Neutrophil (primary cell): Measurements from ENCODE around the gene CPA3.

ENCODE experiments used
- H3K27ac ChIP-seq: fragments of 200-600 bp; sonication (generic); 2 replicates; pipeline ENCODE4 v1.5.1; 2016; ENCODE audit warnings: mild to moderate bottlenecking, moderate library complexity
- H3K27me3 ChIP-seq: fragments of 200-600 bp; sonication (generic); 2 replicates; pipeline ENCODE4 v1.6.0; 2016; ENCODE audit warnings: mild to moderate bottlenecking
- H3K36me3 ChIP-seq: fragments of 200-600 bp; sonication (generic); 2 replicates; pipeline ENCODE4 v1.5.1; 2017
- H3K4me1 ChIP-seq, 2 experiments: fragments of 200-600 bp in 1 of 2; sonication (generic) in 1 of 2; 1 replicate in 1 of 2; 2 replicates in 1 of 2; pipeline versions ENCODE4 v1.5.1 to v1.6.1; 2013 to 2016; ENCODE audit warnings: low read depth in 1 of 2, low read length in 1 of 2, mild to moderate bottlenecking in 1 of 2, moderate library complexity in 1 of 2; ENCODE audit not compliant: control insufficient read depth in 1 of 2, insufficient read depth in 1 of 2
- H3K4me3 ChIP-seq, 2 experiments: fragments of 200-600 bp in 1 of 2; sonication (generic) in 1 of 2; 1 replicate in 1 of 2; 2 replicates in 1 of 2; pipeline ENCODE4 v1.5.1; 2013 to 2016; ENCODE audit warnings: low read depth in 1 of 2, low read length in 1 of 2, mild to moderate bottlenecking in 1 of 2, moderate library complexity in 1 of 2
- H3K9me3 ChIP-seq: fragments of 200-600 bp; sonication (generic); 2 replicates; pipeline ENCODE4 v1.5.1; 2016
- TF ChIP-seq, protein P1 (sequence below): fragments of 200-600 bp; sonication (generic); IDR thresholded peaks from 2 replicates; pipeline ENCODE4 v1.5.1; 2016; ENCODE audit warnings: antibody characterized with exemption

The CPA3 gene

GRCh38 chr3:148945116-148945515 is 80.0 kb downstream of the CPA3 start:
- TF ChIP-seq, protein P1, sequence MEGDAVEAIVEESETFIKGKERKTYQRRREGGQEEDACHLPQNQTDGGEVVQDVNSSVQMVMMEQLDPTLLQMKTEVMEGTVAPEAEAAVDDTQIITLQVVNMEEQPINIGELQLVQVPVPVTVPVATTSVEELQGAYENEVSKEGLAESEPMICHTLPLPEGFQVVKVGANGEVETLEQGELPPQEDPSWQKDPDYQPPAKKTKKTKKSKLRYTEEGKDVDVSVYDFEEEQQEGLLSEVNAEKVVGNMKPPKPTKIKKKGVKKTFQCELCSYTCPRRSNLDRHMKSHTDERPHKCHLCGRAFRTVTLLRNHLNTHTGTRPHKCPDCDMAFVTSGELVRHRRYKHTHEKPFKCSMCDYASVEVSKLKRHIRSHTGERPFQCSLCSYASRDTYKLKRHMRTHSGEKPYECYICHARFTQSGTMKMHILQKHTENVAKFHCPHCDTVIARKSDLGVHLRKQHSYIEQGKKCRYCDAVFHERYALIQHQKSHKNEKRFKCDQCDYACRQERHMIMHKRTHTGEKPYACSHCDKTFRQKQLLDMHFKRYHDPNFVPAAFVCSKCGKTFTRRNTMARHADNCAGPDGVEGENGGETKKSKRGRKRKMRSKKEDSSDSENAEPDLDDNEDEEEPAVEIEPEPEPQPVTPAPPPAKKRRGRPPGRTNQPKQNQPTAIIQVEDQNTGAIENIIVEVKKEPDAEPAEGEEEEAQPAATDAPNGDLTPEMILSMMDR, result no peak
- Histone ChIP-seq H3K4me1 (no peaks in the 10 kb centered on the region), H3K4me3 (no peak overlapping the region), H3K9me3 (no peaks in the 10 kb centered on the region), H3K27ac (no peak overlapping the region), H3K36me3 (no peaks in the 10 kb centered on the region), H3K27me3 (no peaks in the 10 kb centered on the region)
